ENCODE results near the gene SHH.
"Not testable (repeated sequence)": the region's sequence is repeated elsewhere in the genome, so short reads cannot be mapped to it uniquely, and the experiment has no call there.

SHH gene

DNA sequence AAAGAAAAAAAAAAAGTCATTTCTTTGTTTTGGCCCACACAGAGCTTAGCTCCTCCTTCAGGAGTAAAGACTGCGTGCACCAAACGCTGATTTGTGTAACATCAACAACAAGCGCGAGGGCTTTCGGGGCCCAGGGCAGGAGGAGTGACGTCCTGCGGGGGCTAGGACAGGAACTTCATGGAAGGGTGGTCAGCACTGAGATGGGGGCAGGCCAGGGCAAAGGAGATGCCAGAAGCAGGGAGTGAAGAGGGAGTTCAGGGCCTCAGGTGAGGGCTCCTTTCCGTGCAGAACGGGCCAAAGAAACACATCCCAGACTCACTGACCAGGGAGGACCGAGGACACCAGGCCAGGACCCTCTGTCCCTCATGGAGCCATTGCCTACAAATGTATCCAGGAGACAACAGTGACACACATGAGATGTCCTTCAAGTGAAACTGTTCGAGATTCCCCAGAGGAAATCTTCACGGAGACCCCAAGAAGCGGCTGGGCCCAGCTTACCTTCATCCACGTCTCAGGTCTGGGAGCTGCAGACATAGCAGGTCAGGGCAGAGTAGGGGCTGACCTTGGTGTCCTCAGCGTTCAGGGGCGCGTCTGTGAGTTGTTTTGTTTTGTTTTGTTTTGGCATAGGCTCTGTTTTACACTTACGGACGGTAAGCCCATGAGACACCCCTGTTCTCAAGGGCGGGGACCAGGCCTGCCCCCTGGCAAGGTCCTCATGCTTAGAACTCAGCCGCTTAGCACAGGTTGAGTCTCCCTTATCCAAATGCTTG, 30.4 kb upstream of the SHH start:
- no peak for DNase-seq (ENCODE audit: low read depth, low spot score)

DNA sequence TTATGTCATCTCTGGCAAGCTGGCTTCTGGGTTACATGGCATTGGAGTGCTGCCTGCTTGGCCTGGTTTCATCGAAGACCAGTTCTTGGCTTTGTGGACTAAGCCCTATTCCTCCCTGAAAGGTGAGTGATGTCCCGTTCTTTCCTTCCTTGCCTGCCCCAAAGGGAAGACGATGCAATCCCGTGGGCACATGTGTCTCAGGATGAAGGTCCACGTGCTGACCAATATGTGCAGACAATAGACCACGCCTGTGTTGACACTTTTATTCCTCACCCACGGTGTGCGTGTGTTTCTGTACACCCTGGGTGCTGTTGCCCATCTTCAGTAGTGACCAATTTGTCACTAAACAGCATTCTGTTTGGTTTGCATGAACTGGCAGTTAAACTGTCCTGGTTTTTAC, 28.6 kb upstream of the SHH start:
- no peak for DNase-seq (ENCODE audit: low read depth, low spot score)

DNA sequence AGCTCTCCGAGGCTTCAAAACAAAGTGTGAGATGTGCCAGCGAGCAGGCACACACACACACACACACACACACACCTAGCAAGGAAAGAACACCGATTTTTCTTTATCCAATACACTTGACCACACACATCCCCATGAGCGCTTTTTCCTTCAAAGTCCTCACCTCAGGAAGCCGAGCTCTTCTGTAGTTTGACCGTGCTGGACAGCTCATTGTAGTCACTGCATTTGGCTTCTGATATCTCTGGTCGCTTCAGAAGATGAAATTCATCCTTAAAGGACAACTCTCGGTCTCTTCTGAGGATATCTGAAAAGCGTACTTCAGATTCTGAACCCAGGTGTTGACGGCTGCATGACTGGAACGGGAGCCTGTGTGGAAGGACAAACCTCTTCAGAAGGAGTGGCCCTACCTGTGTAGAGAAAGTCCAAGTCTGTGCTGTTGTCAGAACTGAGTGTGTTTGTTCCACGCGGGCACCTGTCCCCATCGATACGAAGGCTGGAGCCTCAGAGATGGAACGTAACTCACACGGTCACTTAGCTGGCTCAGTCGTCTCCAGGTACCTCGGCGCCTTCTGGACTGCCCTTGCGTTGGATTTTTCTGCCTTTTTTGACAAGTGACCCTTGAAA, 28.1 kb upstream of the SHH start:
- no peak for DNase-seq (ENCODE audit: low read depth, low spot score)

DNA sequence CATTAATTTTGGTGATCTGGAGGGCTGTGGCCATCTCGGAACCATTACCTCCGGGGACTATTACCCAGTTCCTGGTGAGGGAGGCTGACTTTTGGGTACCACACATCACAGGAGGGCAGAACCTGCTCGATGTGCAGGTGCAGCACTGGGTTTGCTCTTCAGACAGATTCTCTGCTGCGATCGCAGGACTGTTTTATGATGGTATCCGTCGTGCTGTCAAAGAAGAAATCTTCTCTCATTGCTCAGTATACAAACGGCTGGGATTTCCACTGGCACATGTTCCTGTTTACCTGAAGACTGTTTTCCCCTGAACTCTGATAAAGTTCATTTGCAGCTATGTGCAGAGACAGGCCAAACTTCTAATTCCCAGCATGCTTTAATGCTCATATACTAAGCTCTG, 27.2 kb upstream of the SHH start:
- no peak for DNase-seq (ENCODE audit: low read depth, low spot score)

DNA sequence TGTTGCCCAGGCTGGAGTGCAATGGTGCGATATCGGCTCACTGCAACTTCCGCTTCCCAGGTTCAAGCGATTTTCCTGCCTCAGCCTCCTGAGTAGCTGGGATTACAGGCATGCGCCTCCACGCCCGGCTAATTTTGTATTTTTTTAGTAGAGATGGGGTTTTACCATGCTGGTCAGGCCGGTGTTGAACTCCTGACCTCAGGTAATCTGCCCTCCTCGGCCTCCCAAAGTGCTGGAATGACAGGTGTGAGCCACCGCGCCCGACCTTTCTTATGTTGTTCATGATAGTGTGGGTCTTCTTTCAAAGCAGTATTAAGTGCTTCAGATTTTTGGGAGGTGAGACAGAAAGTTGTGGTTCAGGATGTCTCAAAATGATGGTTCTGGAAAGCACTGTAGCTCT, 26.0 kb upstream of the SHH start:
- not testable (repeated sequence) for DNase-seq (ENCODE audit: low read depth, low spot score)

DNA sequence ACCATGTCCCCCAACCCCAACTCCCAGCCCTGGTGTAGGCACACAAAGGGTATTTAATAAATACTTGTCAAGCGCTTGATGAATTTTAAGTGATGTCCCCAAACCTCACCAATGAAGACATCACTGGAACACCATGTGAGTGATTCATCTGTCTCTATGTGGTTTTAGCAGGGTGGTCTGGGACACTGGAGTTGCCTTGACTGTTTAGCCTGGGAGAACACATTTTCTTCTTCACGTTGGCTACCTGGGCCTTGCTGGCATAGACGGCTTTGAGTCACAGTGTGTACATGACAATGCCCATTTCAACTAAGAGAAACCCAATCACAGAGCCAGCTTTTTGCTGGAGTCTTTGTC, 24.8 kb upstream of the SHH start:
- no peak for DNase-seq (ENCODE audit: low read depth, low spot score)

DNA sequence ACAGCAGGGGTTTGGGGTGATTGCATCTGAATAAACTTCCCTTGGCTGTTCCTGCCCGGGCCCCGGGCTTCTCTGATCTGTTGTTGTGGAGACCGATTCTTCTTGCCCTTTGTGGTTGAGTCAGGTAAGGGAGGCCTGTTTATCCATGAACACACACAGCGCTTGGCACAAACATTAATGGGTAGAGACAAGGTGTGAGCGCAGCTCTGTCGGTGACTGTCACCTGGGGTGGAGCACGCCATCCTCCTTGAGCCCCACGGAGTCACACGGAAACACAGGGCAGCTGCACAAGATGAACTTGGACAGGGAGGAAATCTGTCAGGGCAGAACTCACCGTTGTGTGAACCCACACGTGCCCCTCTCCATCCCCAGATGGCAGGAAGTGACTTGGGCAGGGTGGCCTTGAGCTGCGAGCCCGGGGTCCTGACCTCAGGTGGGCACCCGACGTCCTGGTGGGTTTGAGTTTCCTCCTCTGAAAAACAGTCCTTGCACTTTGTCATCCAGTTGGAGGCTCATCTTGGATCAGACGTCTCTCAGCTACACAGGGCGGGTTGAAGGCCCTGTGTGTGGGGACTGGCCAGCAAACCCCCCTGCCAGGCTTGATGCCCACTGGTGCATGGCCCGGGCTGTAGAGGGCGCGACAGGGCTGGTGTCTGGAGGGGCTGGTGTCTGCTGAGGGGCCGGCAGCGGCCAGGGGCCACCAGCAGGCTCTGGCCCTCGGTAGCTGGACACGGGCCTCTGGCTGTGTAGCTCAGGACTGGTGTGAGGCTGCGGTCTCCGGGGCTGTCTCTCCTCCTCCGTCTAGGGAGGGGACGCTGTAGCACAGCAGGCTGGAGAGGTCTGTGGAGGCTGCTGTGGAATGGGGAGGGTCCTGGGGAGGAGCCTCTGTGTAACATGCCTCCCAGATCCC, 24.2 kb upstream of the SHH start:
- no peak for DNase-seq (ENCODE audit: low read depth, low spot score)

DNA sequence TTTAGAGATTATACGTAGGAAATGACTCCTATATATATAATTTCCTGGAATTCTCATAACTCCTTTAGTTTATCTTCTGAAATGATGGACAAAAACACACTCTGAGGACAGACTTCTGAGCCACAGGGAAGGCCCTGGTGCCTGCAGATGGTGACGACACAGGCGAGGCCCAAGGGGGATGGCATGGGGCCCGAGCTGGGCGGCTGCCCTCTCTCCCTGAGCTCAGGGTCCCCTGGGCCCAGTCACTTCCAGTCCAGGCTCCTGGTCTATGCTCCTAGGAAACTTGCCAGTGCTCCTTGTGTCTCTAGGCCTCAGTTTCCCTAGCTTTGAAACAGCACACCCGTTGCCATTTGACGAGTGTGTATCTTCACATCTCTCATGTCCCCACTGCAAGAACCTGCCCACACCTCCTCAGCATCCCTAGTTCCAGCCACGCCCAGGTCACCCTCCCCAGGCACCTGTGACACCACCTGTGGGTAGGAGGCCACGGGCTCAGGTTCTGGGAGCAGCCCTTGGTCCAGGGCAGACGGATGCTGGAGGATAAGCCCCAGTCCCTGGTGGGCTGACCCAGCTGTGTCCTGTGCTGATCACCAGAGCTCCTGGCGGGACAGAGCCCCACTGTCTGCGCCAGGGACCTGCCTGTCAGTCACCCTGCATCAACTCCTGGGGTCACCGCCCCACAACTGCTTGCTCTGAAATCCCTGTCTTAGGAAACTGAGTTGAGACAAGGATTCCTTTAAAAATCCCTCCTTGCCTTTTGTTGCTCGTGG, 23.4 kb upstream of the SHH start:
- DNase-seq (ENCODE audit: low read depth, low spot score) = no peak

DNA sequence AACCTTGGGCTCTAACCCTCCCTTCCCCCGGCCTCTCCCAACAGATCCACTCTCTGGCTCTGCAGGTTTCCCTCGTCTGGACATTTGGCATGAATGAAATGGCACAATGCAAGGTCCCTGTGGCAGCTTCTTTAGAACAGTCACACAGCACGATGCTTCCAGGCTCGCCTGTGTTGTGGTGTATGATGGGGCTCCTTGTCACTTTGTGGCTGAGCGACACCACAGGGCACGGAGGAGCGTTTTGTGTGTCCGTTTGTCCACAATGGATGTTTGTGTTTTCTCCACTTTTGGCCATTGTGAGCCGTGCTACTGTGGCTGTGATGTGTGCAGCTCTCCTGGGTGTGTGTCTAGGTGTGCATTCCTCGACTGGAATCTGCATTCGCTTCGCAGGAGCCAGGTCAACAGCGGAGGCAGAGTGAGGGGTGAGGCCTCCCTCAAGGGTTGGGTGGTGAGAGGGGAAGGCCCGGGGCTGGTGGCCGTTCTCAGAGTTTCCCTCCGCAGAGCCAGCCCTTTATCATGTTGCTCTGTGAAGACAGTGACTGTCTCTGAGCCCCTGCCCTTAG, 22.3 kb upstream of the SHH start:
- DNase-seq (ENCODE audit: low read depth, low spot score) = no peak

DNA sequence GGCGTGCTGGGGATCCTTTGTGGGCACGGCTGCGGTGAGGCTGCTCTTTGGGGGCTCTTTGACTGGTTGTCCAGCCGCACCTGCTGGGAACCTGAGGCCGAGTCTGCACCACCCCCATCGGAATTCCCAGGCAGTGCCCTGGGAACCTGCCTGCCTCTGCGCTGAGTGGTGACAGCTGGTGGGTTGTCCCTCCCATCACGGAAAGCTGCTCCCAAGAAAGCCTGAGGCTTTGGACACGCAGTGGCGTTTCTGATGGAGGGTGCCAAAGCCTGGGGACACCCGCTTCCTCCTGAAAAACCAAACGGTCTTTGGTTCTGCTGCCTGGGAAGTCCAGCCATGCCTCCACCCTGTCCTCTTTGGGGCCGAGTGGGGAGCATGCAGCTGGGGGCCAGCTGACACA, 21.4 kb upstream of the SHH start:
- DNase-seq (ENCODE audit: low read depth, low spot score) = no peak

DNA sequence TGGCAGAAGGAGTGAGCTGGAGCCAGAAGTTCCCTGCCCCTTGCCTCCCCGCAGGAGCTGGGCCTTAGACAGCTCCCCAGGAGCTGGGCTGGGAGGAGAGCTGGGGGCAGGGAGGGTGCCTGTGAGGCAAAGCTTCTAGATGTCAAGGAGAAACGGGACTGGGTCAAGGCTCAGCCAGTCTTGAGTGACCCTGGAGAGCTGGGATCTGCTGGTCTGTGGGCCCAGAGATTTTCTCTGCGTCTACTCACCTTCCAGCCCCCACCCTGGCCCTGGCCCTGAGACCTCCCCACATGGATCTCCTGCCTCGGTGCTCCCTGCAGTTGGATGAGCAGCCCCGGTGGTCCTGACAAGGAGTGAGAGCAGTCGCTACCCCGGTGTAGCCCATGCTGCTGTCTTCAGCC, 20.3 kb upstream of the SHH start:
- no peak for DNase-seq (ENCODE audit: low read depth, low spot score)

DNA sequence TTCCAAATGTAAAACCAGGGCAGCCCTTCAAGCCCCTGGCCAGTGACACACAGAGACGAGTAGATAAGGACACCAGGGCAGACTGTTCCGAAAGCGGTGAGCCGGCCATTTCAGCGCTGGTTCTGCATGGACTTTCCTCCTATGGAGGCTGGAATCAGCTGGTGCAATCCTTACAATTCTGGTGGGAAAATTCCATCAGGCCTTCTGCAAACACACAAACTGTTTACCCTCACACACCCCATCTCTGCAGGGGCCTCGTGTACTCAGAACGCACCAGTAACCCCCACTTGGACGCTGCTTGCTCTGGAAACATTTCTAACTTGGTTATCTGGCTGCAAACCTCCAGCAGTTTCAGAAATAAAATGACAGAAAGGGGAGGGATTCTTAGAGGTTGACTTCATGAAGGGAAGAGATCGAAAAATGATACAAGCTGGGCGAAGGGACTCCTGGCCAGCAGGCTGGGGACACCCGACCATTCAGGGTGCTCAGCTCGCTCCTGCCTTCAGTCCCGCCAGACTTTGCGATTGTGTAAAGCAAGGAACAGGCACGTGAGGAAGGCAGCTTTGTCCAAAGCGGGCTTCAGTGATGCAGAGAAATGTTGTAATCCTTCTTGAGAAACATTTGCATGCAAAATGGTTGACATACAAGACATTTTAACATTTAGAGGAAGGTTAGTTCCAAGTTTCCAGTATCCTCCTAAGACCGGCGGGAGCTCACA, 19.7 kb upstream of the SHH start:
- no peak for DNase-seq (ENCODE audit: low read depth, low spot score)

DNA sequence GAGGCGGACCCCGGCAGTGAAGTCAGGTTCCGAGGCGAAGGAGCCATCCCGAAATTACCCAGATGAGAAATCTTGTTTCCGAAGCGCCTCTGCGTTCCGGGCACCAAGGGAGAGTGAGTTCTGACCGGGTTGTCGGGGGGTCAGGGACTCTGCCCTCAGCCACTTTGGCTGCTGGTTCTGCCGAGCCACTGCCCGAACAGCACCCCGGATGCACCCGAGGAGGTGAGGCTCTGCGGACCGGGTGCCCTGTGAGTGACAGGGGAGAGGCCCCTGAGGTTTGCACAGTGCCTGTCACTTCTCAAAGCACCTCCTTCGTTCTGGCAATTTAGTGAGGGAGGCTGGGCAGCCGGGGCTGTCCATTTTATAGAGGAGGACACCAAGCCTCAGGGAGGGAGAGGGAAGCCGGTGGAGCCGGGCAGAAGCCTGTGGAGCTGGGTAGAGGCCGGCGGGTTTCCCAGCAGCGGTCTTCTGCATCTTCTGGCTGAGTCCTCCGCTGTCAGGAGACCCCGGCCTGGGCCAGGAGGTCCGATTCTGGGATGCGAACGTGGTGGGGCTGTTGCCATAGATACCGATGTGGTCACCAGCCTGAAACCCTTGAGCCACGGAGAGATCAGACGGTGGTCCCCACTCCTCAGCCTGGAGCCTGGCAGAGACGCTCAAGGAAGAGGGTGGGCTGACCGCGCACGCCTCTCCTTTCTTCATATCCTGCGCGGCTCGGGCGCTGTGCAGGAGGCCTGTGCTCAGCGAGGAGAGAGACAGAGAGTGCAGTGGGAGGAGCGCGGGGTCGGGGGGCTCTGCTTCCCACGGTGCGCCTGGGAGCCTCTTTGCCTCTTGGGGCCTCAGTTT, 18.9 kb upstream of the SHH start:
- no peak for DNase-seq (ENCODE audit: low read depth, low spot score)

DNA sequence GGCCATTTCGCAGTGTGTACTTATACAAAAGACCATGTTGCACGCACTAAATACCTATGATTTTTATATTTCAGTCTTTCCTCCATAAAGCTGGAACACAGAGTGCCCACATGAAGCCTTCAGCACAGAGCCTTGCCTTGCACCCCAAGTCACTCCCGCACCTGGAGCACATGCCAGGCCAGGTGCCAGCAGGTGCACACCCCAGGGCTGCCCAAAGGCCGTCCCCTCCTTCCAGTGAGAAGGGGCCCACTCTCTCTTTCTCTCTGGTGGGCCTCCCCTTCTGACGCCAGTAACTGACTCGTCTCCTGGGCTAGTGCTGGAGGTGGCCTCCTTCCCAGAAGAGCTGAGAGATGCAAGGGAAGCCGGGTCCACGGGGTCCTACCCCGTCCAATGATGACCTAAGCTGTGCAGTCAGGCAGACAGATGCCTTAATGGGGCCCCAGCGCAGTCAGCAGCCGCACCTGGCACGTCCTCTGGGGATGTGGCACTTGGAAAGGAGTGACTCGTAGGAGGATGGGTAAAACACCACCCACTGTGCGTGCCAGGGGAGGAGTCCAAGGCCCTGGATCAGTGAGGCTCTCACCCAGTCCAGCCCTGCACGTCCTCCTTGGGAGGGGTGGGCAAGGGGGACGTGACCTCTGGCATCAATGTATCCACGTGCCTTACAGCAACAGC, 17.7 kb upstream of the SHH start:
- DNase-seq (ENCODE audit: low read depth, low spot score) = no peak

DNA sequence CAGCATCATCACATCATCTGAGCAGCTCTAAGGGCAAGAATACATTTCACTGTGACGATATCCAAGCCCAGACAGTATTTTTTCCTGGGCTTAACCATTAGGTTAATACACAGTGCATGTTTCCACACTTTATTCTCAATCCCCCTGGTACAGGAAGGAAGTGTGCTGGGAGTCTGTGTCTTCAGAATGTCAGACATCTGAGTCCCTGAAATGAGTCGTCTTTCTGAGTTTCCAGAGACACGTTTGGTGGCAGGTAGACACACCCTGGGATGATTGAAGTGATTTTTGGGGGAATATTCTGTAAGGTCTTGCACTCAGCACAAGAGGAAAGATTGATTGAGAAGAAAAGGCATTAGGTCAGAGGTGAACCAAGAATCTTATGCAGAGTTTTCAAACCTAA, 13.1 kb upstream of the SHH start:
- no peak for DNase-seq (ENCODE audit: low read depth, low spot score)

DNA sequence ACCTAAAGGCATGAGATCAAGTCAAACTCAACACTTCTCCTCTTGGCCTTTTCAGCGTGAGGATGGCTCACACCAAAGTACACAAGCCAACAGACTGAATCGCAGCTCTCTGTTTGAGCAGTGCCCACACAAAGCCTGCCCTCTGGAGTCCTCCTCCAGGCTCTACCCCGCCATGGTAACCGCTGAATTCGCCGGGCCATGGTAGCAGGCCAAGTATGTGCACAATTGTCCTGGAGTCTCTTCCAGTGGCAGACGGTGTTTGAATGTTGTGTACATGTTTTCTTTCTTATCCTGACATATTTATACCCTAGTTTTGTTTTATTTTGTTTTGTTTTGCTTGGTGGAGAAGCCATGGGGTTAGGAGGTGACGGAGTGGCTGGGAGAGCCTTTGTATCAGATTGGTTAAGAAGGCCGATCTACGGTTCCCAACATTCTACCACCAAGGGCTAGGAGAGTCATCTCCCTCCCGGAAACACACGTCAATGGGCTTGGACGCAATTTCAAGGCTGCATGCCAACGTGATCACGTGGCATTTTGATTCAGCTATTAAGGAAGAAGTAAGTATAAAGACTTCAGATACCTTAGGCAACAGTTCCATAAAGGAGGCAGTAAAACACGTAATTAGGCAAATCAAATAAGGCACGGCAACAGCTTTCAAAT, 12.1 kb upstream of the SHH start:
- DNase-seq (ENCODE audit: low read depth, low spot score) = no peak

DNA sequence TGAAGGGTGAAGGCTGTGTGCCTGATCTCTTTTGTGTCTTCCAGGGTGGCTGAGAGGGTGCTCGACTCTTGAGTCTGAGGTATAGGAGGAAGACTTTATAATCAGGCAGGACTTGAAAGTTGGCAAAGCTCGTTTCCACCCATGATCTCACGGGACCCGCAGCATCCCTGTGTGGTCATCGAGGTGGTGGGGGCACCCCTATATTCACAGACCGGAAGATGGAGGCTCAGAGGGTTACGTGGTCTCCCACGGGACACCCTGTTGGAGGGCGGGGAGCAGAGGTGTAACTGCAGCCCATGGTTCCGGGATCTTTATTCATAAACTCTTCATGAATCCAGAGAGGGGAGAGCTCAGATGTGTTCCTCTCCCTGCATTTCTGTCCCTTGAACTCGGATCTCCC, 9.6 kb upstream of the SHH start:
- no peak for DNase-seq (ENCODE audit: low read depth, low spot score)

DNA sequence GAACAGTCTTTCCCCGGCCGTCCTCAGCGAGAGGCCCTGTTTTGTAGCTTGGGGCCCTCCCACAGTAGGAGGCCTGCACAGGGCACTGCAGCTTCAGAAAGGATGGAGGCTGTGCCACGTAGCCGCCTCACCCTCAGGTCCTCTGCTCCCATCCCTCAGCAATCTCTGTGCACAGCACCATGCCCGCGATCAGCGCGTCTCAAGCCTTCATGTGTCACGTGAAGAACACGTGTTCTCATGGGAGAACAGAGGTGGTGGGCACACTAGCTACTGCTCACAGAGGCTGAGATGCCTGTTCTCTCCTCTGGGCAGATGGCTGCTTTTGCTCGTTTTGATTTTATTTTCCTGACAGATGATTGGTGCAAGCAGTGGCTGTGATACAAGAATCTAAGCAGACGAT, 8.5 kb upstream of the SHH start:
- DNase-seq (ENCODE audit: low read depth, low spot score) = no peak

DNA sequence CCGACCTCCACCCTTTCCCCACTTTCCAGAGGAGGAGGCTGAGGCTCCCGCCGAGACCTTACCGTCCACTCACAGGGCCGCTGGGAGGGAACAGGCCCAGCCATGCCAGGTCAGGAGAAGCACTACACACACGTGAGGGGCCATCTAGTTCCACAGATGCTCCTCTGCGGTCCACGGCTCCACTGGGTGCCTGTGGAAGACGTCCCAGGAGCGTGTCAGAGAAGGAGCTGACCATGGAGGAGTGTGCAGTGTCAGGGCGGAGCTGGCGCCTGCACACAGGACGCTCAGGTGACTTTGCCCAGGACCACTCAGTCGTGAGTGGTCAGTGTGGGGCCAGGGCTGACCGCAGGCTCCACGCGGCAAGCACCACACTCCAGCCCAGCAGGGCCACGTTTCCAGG, 8.0 kb upstream of the SHH start:
- no peak for DNase-seq (ENCODE audit: low read depth, low spot score)
